Psoas muscle (tissue), 8 donors: ENCODE results near the gene DSCAM. TPM values are rescaled to one million over a fixed set of nuclear protein-coding genes. Genes with fewer than 3 reads are reported as not detected.

Experiments used
- ATAC-seq, 4 donors: fragments of 200-7000 bp; cut with Tn5 transposase; one replicate each; pipeline ENCODE4 v1.9.1; 2020; ENCODE audit warnings: moderate library complexity in 3 of 4, mild to moderate bottlenecking in 2 of 4
- DNase-seq, 2 donors: peaks; one replicate each; pipeline ENCODE4 v3.0.0-alpha.2; 2020
- H3K27ac ChIP-seq: fragments of 200-600 bp; one replicate; pipeline ENCODE4 v1.8.0; 2022
- H3K27me3 ChIP-seq, 3 donors: fragments of 200-600 bp in 1 of 3; one replicate each; pipeline versions ENCODE4 v1.6.1 to v1.8.0; 2013 to 2022; ENCODE audit warnings: low read length in 2 of 3, mild to moderate bottlenecking in 2 of 3, moderate library complexity in 1 of 3; ENCODE audit not compliant: insufficient read depth in 3 of 3
- H3K36me3 ChIP-seq, 2 donors: fragments of 200-600 bp in 1 of 2; one replicate each; pipeline versions ENCODE4 v1.6.1 to v1.8.0; 2013 to 2022; ENCODE audit warnings: low read depth in 1 of 2, mild to moderate bottlenecking in 1 of 2, moderate library complexity in 1 of 2; ENCODE audit not compliant: insufficient read depth in 1 of 2
- H3K4me1 ChIP-seq: fragments of 200-600 bp; one replicate; pipeline ENCODE4 v1.8.0; 2022
- H3K4me3 ChIP-seq: fragments of 200-600 bp; one replicate; pipeline ENCODE4 v1.8.0; 2022; ENCODE audit warnings: mild to moderate bottlenecking
- H3K9me3 ChIP-seq: fragments of 200-600 bp; one replicate; pipeline ENCODE4 v1.8.0; 2022
- WGBS, 3 donors: extraction: QIAGEN DNeasy Blood & Tissue Kit; methylation state at CpG; one replicate each; pipeline versions ENCODE4 v1.1.6 to v1.1.7; 2013; 5-methylcytosine and 5-hydroxymethylcytosine counted together
- intact Hi-C, 2 donors: fragments of 100-400 bp; cut with DNase I; formaldehyde crosslinking; loops; one replicate each; pipeline versions ENCODE4 v1.11.0 to v1.14.2; 2022
- polyA plus RNA-seq, 3 donors: library from polyadenylated mRNA; stranded (reverse); fragments of 200-250 nt; gene quantifications; one replicate each; pipeline ENCODE4 v1.2.3, GENCODE V29; 2013
- total RNA-seq, 4 donors: library from RNA; stranded (reverse); fragmentation: NEBNext Ultra II Directional in 2 of 4; extraction: Animal tissue kit (Norgen Biotek cat#: 25700) in 2 of 4; gene quantifications; one replicate each; pipeline versions ENCODE4 v1.2.1 to v1.2.4, GENCODE V29; 2021 to 2023
- TF ChIP-seq, protein P1 (sequence below): fragments of 200-600 bp; IDR thresholded peaks from one replicate; pipeline ENCODE4 v1.8.0; 2022; ENCODE audit warnings: antibody characterized with exemption
- donor health status: healthy with polysubstance abuse.
- donor health status: DM: no; HTN: no; CAD: no; lungs with moderate emphysema.
- donor health status: Bipolar disorder and iron deficiency.
- donor health status: healthy.
- donor health status: DM: yes; HTN: yes; CAD: no.
- donor health status: DM: no; HTN: no; CAD: no.
- donor health status: DM: no; HTN: no; CAD: no.
- donor health status: DM: yes; HTN: yes; CAD: no.

Gene DSCAM
- total and polyA plus RNA-seq, 7 donors = 0.03 to 0.04 TPM; not detected in 5

DNA sequence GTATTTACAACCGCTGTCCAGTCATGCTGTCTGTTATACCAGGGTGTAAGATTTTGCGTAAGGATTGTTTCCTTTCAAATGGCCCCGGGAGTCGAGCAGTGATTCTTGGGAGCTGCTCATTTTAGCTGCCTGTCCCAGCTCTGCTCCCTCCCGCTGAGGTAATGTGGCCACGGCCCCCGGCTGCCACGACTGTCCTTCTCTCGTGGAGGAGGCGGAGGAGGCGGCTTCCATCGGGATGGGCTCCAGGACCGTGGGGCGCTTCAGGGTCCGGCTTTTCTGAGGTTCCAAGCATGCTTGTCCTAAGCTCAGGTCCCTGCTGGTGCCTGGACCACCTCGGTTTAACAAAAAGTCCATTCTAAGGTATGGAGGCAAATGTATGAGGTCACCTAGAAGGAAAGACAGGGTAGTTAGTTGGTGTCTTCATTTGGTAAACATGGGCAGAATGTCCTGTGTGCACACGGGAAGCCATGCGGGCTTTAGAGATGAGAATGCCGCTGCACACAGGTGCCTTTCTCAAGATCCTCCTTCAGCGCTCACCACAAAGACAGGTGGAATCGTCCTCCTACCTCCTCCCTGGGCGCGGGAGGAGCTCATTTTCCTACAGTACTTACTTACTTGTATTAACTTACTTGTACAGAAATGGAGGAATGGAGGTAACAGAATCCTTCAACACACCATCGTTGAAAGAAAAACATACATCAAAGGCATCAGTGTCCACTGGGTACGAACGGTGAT is 833.8 kb downstream of the DSCAM start:
- WGBS, 3 donors = 94 to 96% (median 95%) methylated on average over 26 of the region's 26 CpGs
- ATAC-seq = no peak
- TF ChIP-seq, protein P1, sequence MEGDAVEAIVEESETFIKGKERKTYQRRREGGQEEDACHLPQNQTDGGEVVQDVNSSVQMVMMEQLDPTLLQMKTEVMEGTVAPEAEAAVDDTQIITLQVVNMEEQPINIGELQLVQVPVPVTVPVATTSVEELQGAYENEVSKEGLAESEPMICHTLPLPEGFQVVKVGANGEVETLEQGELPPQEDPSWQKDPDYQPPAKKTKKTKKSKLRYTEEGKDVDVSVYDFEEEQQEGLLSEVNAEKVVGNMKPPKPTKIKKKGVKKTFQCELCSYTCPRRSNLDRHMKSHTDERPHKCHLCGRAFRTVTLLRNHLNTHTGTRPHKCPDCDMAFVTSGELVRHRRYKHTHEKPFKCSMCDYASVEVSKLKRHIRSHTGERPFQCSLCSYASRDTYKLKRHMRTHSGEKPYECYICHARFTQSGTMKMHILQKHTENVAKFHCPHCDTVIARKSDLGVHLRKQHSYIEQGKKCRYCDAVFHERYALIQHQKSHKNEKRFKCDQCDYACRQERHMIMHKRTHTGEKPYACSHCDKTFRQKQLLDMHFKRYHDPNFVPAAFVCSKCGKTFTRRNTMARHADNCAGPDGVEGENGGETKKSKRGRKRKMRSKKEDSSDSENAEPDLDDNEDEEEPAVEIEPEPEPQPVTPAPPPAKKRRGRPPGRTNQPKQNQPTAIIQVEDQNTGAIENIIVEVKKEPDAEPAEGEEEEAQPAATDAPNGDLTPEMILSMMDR = no peak

DNA sequence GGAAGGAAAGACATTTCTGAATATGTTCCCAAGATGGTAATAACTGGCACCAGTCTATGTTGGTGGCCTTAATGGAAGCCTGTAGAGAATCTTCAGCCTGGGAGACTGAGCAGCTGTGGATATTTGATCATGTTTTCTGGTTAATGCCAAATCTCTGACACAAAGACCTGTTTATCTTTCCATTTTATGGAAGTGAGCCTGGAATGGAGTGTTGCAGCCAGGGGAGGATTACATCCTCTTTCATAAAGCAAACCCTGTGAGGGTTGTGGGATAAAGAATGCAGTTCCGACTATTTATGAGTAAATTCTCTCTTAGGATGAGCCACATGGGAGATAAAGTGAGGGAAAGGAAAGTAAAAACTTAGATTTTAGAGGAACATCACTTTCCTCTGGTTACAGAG is 835.6 kb downstream of the DSCAM start:
- no peak for DNase-seq
- H3K27ac ChIP-seq = no peak overlapping the region
- H3K9me3 ChIP-seq = no peaks in the 10 kb centered on the region
- H3K4me1 ChIP-seq = no peaks in the 10 kb centered on the region
- ATAC-seq = no peak
- intact Hi-C loops = no loop called here
- 8 to 29% (median 26%) methylated on average over 1 of the region's 1 CpG for WGBS, 3 donors
- no peaks in the 10 kb centered on the region for H3K27me3 ChIP-seq
- TF ChIP-seq, protein P1 = no peak
- no peak overlapping the region for H3K4me3 ChIP-seq
- no peaks in the 10 kb centered on the region for H3K36me3 ChIP-seq

More for the DNA sequence above, 833.8 kb downstream of the DSCAM start:
- intact Hi-C loops = no loop called here
- no peak for DNase-seq
- H3K27me3 ChIP-seq = no peaks in the 10 kb centered on the region
- H3K4me3 ChIP-seq = no peak overlapping the region
- no peak overlapping the region for H3K27ac ChIP-seq
- H3K4me1 ChIP-seq = no peaks in the 10 kb centered on the region
- H3K36me3 ChIP-seq = no peaks in the 10 kb centered on the region
- no peaks in the 10 kb centered on the region for H3K9me3 ChIP-seq

DNA sequence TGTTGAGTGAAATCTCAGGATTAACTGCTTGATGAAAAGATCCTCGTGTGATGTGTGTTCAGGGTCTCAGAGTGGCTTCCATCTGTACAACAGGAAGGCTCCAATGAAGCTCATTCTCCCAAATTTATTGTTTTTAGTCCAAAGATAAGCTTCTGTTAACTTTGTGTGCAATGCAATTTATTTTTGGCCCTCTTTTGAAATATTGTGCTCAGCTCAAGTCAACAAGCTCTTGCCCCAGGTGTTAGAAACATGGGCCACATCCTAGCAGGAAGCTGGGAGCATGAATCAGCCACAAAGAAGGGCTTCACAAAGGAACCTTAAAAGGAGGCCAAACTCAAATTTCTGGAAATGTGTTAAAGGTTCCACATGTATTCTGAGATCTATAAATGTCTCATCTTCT is 844.0 kb downstream of the DSCAM start:
- ATAC-seq (no peak), DNase-seq (no peak)
- H3K36me3 ChIP-seq = no peaks in the 10 kb centered on the region
- no peaks in the 10 kb centered on the region for H3K27me3 ChIP-seq
- intact Hi-C loops = no loop called here
- H3K9me3 ChIP-seq = no peaks in the 10 kb centered on the region
- H3K27ac ChIP-seq = no peak overlapping the region
- 38 to 48% (median 38%) methylated on average over 1 of the region's 1 CpG for WGBS, 3 donors
- TF ChIP-seq, protein P1 = no peak
- no peaks in the 10 kb centered on the region for H3K4me1 ChIP-seq
- no peak overlapping the region for H3K4me3 ChIP-seq

DNA sequence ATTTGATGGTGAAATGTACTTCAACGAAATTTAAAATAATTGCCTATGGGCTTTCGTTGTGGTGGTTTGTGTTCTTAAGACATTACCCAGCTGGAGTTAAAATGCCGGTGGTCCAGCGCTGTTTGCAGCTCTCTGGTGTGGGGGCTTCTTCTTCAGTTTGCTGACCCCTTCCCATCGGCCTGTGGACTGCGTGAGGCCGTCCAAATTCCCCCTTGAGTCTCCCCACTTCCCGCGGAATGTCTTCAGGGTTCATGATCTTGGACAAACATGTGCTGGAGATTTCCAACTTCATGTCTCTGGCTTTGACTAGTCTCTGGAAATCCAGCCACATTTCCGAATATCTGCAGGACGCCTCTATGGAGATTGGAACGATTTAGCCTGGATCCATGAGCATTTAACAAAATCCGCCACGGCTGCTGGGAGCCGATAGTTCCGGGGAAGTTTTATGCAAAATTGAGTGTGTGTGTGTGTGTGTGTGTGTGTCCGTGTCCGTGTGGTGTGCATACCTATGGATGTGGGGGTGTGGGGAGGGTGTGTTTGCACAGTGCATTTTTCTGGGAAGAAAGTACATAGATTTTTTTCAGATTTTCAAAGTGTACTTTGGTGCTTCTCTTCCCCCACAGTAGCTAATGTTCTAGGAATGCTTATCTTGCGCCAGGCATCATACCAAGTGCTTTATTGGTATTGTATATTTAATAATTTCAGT is 862.5 kb downstream of the DSCAM start:
- no peak overlapping the region for H3K27ac ChIP-seq
- no peaks in the 10 kb centered on the region for H3K9me3 ChIP-seq
- ATAC-seq (no peak), DNase-seq (no peak)
- H3K4me3 ChIP-seq = no peak overlapping the region
- no peaks in the 10 kb centered on the region for H3K27me3 ChIP-seq
- TF ChIP-seq, protein P1 = no peak
- H3K4me1 ChIP-seq = no peaks in the 10 kb centered on the region
- intact Hi-C loops = no loop called here
- no peaks in the 10 kb centered on the region for H3K36me3 ChIP-seq
- 23 to 31% (median 30%) methylated on average over 19 of the region's 19 CpGs for WGBS, 3 donors
